Activated B cell treated with CpG ODN at 0.5 μM for 24 hours (primary cell): ENCODE data around the gene UNC93B1. TPM values are rescaled to one million over a fixed set of nuclear protein-coding genes. Genes with fewer than 3 reads are reported as not detected.

Experiments
- ATAC-seq: fragments of 200-7000 bp; cut with Tn5 transposase; one replicate; pipeline ENCODE4 v1.10.0; 2021; ENCODE audit warnings: low read depth, mild to moderate bottlenecking, moderate library complexity
- CTCF ChIA-PET: fragments of 350-600 bp; sonication (Branson Sonifier 250); formaldehyde crosslinking; loops from one replicate; lab custom pipeline; 2021; ENCODE audit warnings: antibody characterized with exemption; lab: Charles Lee
- POLR2A ChIA-PET: fragments of 350-600 bp; sonication (Branson Sonifier 250); formaldehyde crosslinking; loops from one replicate; lab custom pipeline; 2021; ENCODE audit warnings: antibody characterized with exemption; lab: Charles Lee
- DNase-seq: peaks from one replicate; pipeline ENCODE4 v3.0.0; 2022
- H3K27ac Mint-ChIP-seq: one replicate; pipeline ENCODE4 v1.8.0; 2020; ENCODE audit warnings: mixed read lengths
- H3K27me3 Mint-ChIP-seq: one replicate; pipeline ENCODE4 v1.8.0; 2021; ENCODE audit warnings: mixed read lengths
- H3K36me3 Mint-ChIP-seq: one replicate; pipeline ENCODE4 v1.8.0; 2021; ENCODE audit warnings: low read depth, mixed read lengths
- H3K4me1 Mint-ChIP-seq: one replicate; pipeline ENCODE4 v1.8.0; 2021; ENCODE audit warnings: mixed read lengths
- H3K4me3 Mint-ChIP-seq: one replicate; pipeline ENCODE4 v1.8.0; 2020; ENCODE audit warnings: mild to moderate bottlenecking, mixed read lengths
- H3K9me3 Mint-ChIP-seq: one replicate; pipeline ENCODE4 v1.8.0; 2020; ENCODE audit warnings: mixed read lengths
- CTCF ChIP-seq: fragments of 200-600 bp; IDR thresholded peaks from one replicate; pipeline ENCODE4 v1.8.0; 2022; ENCODE audit warnings: antibody characterized with exemption, mild to moderate bottlenecking
- intact Hi-C: fragments of 100-400 bp; cut with micrococcal nuclease; formaldehyde crosslinking; loops from one replicate; pipeline ENCODE4 v1.15.1; 2024
- total RNA-seq: library from RNA; stranded (reverse); gene quantifications from 2 replicates; pipeline ENCODE4 v1.2.3, GENCODE V29; 2022

UNC93B1 gene
- total RNA-seq, 1 donor from 2014 or later: 133 TPM

- intact Hi-C loops: no loop called here
- Mint-ChIP-seq H3K27ac (no peak overlapping the region), H3K4me1 (peaks cover 29% of the 10 kb centered on the region), H3K27me3 (no peaks in the 10 kb centered on the region), H3K4me3 (no peak overlapping the region), H3K36me3 (peaks cover 37% of the 10 kb centered on the region), H3K9me3 (no peaks in the 10 kb centered on the region)
- ChIA-PET CTCF (interaction anchor here (1.5 kb wide), 1 partner anchor 167 kb away, joined by 4 read pairs; no protein-coding TSS in a partner anchor), POLR2A (interaction anchor here (3.5 kb wide), 1 partner anchor 12 kb away, joined by 12 read pairs; the partner anchor contains the start of gene NDUFS8)
- no peak for TF ChIP-seq CTCF
- ATAC-seq (no peak), DNase-seq (peak; percentile 12)
These were observed 38.5 kb upstream of the UNC93B1 start for GRCh38 chr11:68042219-68043028.

GRCh38 chr11:68041617-68042218 is 37.8 kb upstream of the UNC93B1 start:
- intact Hi-C loops: loop anchor here (2.0 kb wide), 1 partner anchor 39 kb away; no protein-coding TSS in a partner anchor
- Mint-ChIP-seq H3K27ac (no peak overlapping the region), H3K4me1 (peaks cover 36% of the 10 kb centered on the region), H3K9me3 (no peaks in the 10 kb centered on the region), H3K36me3 (peaks cover 31% of the 10 kb centered on the region), H3K27me3 (no peaks in the 10 kb centered on the region), H3K4me3 (no peak overlapping the region)
- TF ChIP-seq CTCF: no peak
- ATAC-seq: no peak
- ChIA-PET CTCF (no interaction called here), POLR2A (interaction anchor here (0.6 to 3.5 kb wide), 4 partner anchors 11 to 1729 kb away, joined by 3 to 12 read pairs (median 8); partner anchors contain the start of gene NDUFS8)
- peak; percentile 13 for DNase-seq

DNA sequence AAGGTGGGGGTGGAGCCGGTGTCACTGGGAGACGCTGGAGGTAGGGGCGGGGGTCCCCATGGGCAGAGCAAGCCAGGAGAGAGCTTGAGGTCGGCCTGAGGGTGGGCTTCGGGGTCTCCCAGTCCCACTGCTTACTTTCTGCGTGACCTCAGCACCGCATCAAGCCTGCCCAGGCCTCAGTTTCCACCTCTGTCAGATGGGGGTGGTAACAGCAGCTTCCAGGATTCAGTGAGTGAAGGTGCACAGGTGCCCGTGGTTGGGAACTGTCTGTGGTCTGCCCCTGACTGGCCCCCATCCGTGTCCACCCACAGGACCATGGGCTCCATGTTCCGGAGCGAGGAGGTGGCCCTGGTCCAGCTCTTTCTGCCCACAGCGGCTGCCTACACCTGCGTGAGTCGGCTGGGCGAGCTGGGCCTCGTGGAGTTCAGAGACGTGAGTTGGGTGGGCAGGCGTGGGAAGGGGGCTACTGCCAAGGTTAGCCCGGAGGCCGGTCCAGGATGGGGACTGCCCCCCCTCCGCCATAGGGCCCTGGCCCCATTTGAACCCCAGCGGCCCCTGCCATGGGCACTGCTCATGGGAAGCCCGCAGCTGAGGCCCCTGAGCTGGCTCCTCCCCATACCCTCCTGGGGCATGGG is 37.2 kb upstream of the UNC93B1 start:
- H3K36me3 Mint-ChIP-seq: peaks cover 26% of the 10 kb centered on the region
- intact Hi-C loops: loop anchor here (1.0 to 2.0 kb wide), 3 partner anchors 11 to 80 kb away; partner anchors contain the start of genes CHKA and NDUFS8
- DNase-seq: peak; percentile 11
- CTCF ChIA-PET: no interaction called here
- TF ChIP-seq CTCF: no peak
- H3K27me3 Mint-ChIP-seq: no peaks in the 10 kb centered on the region
- H3K4me3 Mint-ChIP-seq: peak overlapping the region; percentile 88
- H3K27ac Mint-ChIP-seq: peak overlapping the region; percentile 92
- ATAC-seq: no peak
- no peaks in the 10 kb centered on the region for H3K9me3 Mint-ChIP-seq
- POLR2A ChIA-PET: interaction anchor here (0.6 to 3.5 kb wide), 6 partner anchors 10 to 1728 kb away, joined by 3 to 12 read pairs (median 4); partner anchors contain the start of gene NDUFS8
- peaks cover 38% of the 10 kb centered on the region for H3K4me1 Mint-ChIP-seq

DNA sequence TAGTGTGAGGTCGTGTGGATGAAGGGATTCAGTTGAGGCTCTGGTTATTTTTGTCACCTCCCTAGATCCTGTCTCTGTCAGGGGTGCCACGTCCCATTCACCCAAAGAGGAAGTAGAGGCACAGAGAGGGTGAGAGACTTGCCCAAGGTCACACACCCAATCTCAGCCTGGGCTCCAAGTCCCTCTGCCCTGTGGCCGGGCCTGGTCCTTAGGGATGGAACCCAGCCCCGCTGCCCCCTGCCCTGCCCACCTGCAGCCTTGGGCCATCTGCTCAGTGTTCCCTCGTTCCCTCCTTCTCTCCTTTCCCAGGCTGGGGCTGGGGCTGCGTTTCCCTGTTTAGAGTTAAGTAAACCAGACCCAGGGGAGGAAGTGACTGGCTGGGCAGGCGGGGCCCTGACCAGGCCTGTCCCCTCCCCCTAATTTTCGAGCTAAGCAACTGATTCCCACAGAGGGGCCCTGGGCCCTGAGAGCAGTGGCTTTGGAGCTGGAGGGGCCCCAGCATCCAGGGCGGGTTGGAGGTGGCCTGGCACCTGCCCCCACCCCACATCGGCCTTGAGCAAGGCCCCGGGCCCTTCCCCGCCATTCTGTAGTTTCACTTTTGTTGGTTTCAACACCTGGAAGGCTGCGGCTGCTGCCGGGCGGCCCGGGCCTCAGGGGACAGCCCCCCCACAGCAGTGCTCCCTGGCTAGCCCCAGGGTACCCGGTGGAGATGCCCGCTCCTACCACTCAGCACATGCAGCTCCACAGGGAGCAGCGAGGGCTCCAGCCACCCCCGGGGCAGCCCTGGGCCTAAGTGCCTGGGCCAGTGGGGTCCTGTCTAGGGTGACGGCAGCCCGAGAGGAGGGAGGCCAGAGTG is 36.4 kb upstream of the UNC93B1 start:
- ChIA-PET CTCF (no interaction called here), POLR2A (interaction anchor here (0.6 to 3.5 kb wide), 8 partner anchors 10 to 1728 kb away, joined by 3 to 12 read pairs (median 3); partner anchors contain the start of genes ALDH3B1 and NDUFS8)
- intact Hi-C loops: loop anchor here (1.0 to 2.0 kb wide), 3 partner anchors 10 to 81 kb away; partner anchors contain the start of genes CHKA and NDUFS8
- DNase-seq (peak; percentile 71), ATAC-seq (peak; percentile 75)
- Mint-ChIP-seq H3K27ac (peak overlapping the region; percentile 92), H3K9me3 (no peaks in the 10 kb centered on the region), H3K36me3 (peaks cover 23% of the 10 kb centered on the region), H3K4me1 (peaks cover 38% of the 10 kb centered on the region), H3K27me3 (no peaks in the 10 kb centered on the region), H3K4me3 (peak overlapping the region; percentile 88)
- TF ChIP-seq CTCF: no peak
